ENCODE results near the gene GNG12.

DNA sequence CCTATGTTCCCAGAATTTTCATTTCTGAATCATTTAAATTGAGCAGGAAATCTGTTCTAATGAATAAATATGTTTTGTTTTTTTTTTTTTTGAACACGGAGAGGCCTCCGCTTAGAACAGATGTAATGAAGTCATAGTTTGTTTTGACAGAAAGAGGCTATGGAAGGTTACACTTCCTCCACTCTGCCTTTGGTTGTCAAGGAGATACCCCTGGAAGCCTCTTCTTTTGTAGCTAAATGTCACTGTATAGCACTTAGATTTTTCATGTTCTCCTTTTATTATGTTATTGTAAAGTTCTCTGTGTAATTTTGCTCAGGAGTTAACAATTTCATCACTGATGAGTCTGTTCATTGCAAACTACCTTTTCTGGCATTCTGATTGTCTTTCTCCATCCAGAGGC, 22.7 kb upstream of the GNG12 start:
- TF ChIP-seq POLR2A (IDR thresholded peaks at IDR 0.05; ENCODE audit: low read depth, low read length): no peak
- TF ChIP-seq POLR2AphosphoS5 (IDR thresholded peaks at IDR 0.05; ENCODE audit: low read depth, low read length): no peak
